ENCODE data around the gene SPRR2B.
"Not testable (repeated sequence)": the region's sequence is repeated elsewhere in the genome, so short reads cannot be mapped to it uniquely, and the experiment has no call there.

SPRR2B gene

GRCh38 chr1:153071511-153071910 lies at the start of gene SPRR2B:
SPRR2B (minus strand) TSS chr1:153071611; CDS start chr1:153070839, 772 bp downstream.
- no peak within 1 kb of the TSS for H3K4me3 ChIP-seq (ENCODE audit: low read depth, low read length)
- no peak for DNase-seq (ENCODE audit: low read depth)
- TF ChIP-seq CTCF (IDR thresholded peaks at IDR 0.05; ENCODE audit: insufficient read depth, low read depth, low read length, missing control alignments): no peak

- TF ChIP-seq CTCF (IDR thresholded peaks at IDR 0.05; ENCODE audit: insufficient read depth, low read depth, low read length, missing control alignments): no peak
- no peak overlapping the region for H3K4me3 ChIP-seq (ENCODE audit: low read depth, low read length)
- no peak for DNase-seq (ENCODE audit: low read depth)
Observed at GRCh38 chr1:153120945-153121344, 49.5 kb upstream of the SPRR2B start.

GRCh38 chr1:153119491-153119971 lies 48.1 kb upstream of the SPRR2B start:
- H3K4me3 ChIP-seq (ENCODE audit: low read depth, low read length): no peak overlapping the region
- no peak for TF ChIP-seq CTCF (IDR thresholded peaks at IDR 0.05; ENCODE audit: insufficient read depth, low read depth, low read length, missing control alignments)
- DNase-seq (ENCODE audit: low read depth): no peak

GRCh38 chr1:153115264-153115663 lies 43.9 kb upstream of the SPRR2B start:
- H3K4me3 ChIP-seq (ENCODE audit: low read depth, low read length); DNase-seq (ENCODE audit: low read depth): not testable (repeated sequence)

- no peak for DNase-seq (ENCODE audit: low read depth)
- H3K4me3 ChIP-seq (ENCODE audit: low read depth, low read length): no peak within 1 kb of the TSS
- no peak for TF ChIP-seq CTCF (IDR thresholded peaks at IDR 0.05; ENCODE audit: insufficient read depth, low read depth, low read length, missing control alignments)
Observed at GRCh38 chr1:153113416-153113815, 42.0 kb upstream of the SPRR2B start, which contains the start of gene SPRR2F. SPRR2F (minus strand) TSS chr1:153113516; CDS start chr1:153112733, 783 bp downstream.

GRCh38 chr1:153112454-153112853 lies 41.0 kb upstream of the SPRR2B start:
- DNase-seq (ENCODE audit: low read depth); H3K4me3 ChIP-seq (ENCODE audit: low read depth, low read length): not testable (repeated sequence)

- no peak for DNase-seq (ENCODE audit: low read depth)
- no peak for TF ChIP-seq CTCF (IDR thresholded peaks at IDR 0.05; ENCODE audit: insufficient read depth, low read depth, low read length, missing control alignments)
- no peak overlapping the region for H3K4me3 ChIP-seq (ENCODE audit: low read depth, low read length)
Observed at GRCh38 chr1:153100245-153100644, 28.8 kb upstream of the SPRR2B start.

GRCh38 chr1:153099461-153100045 lies 28.1 kb upstream of the SPRR2B start:
- DNase-seq (ENCODE audit: low read depth): no peak
- H3K4me3 ChIP-seq (ENCODE audit: low read depth, low read length): no peak overlapping the region
- no peak for TF ChIP-seq CTCF (IDR thresholded peaks at IDR 0.05; ENCODE audit: insufficient read depth, low read depth, low read length, missing control alignments)

Measured in GM12865 (cell line).